IMR-90 (cell line): ENCODE data around the gene TNFRSF11A. TPM values are rescaled to one million over a fixed set of nuclear protein-coding genes. Genes with fewer than 3 reads are reported as not detected.

Source experiments
- ATAC-seq: fragments of 200-7000 bp; cut with Tn5 transposase; 2 replicates; pipeline ENCODE4 v1.9.1; 2020; ENCODE audit warnings: low read depth, mild to moderate bottlenecking, moderate library complexity
- BruUV-seq: library from RNA; stranded (reverse); fragments of 400-500 nt; replicated peaks from 2 replicates; lab custom pipeline; 2021; lab: Mats Ljungman, UMichigan
- CTCF ChIA-PET: fragments of 300-600 bp; formaldehyde crosslinking; extraction: SDS; loops from one replicate; lab custom pipeline; 2021; ENCODE audit warnings: antibody characterized with exemption; lab: Yijun Ruan, JAX
- POLR2A ChIA-PET: fragments of 300-600 bp; sonication (Branson Sonifier 250); formaldehyde crosslinking; loops from one replicate; lab custom pipeline; 2022; ENCODE audit warnings: antibody characterized with exemption; ENCODE audit not compliant: unreplicated experiment; lab: Charles Lee
- DNase-seq: peaks from one replicate; pipeline ENCODE4 v3.0.0; 2013
- H2AFZ ChIP-seq: replicated peaks from 2 replicates; pipeline ENCODE3; 2013; ENCODE audit warnings: low read length, mild to moderate bottlenecking; ENCODE audit not compliant: poor library complexity
- H2AK5ac ChIP-seq: 2 replicates; pipeline ENCODE4 v1.6.1; 2013; ENCODE audit warnings: low read depth, low read length, inconsistent platforms
- H2AK9ac ChIP-seq: replicated peaks from 2 replicates; pipeline ENCODE3; 2013; ENCODE audit warnings: mild to moderate bottlenecking, low read depth, low read length, moderate library complexity; ENCODE audit not compliant: poor library complexity
- H2BK120ac ChIP-seq: 2 replicates; pipeline ENCODE4 v1.6.1; 2013; ENCODE audit warnings: low read depth, low read length, inconsistent platforms
- H2BK15ac ChIP-seq: 3 replicates; pipeline ENCODE4 v1.6.1; 2013; ENCODE audit warnings: low read depth, low read length, inconsistent platforms
- H2BK20ac ChIP-seq: 2 replicates; pipeline ENCODE4 v1.6.1; 2013; ENCODE audit warnings: low read depth, mild to moderate bottlenecking, inconsistent platforms, low read length, moderate library complexity
- H2BK5ac ChIP-seq: 2 replicates; pipeline ENCODE4 v1.6.1; 2013; ENCODE audit warnings: mild to moderate bottlenecking, low read depth, low read length, inconsistent platforms; ENCODE audit not compliant: poor library complexity, severe bottlenecking
- H3K14ac ChIP-seq: replicated peaks from 2 replicates; pipeline ENCODE4 v1.6.1; 2013; ENCODE audit warnings: low read depth, low read length, inconsistent platforms
- H3K18ac ChIP-seq: 2 replicates; pipeline ENCODE4 v1.6.1; 2013; ENCODE audit warnings: low read depth, low read length, control low read depth
- H3K23ac ChIP-seq: 2 replicates; pipeline ENCODE4 v1.6.1; 2013; ENCODE audit warnings: low read depth, low read length, inconsistent platforms
- H3K27ac ChIP-seq: 2 replicates; pipeline ENCODE4 v1.5.1; 2013; ENCODE audit warnings: mild to moderate bottlenecking, control low read depth, low read length; ENCODE audit not compliant: insufficient read depth
- H3K27me3 ChIP-seq: 2 replicates; pipeline ENCODE4 v1.6.1; 2013; ENCODE audit warnings: low read length; ENCODE audit not compliant: control insufficient read depth, insufficient read depth
- H3K36me3 ChIP-seq: 2 replicates; pipeline ENCODE4 v1.6.1; 2013; ENCODE audit warnings: low read length, mixed read lengths; ENCODE audit not compliant: control insufficient read depth, insufficient read depth
- H3K4ac ChIP-seq: 2 replicates; pipeline ENCODE4 v1.6.1; 2013; ENCODE audit warnings: low read depth, low read length, inconsistent platforms
- H3K4me1 ChIP-seq: 2 replicates; pipeline ENCODE4 v1.6.1; 2013; ENCODE audit warnings: low read length, mixed read lengths; ENCODE audit not compliant: control insufficient read depth, insufficient read depth
- H3K4me2 ChIP-seq: 2 replicates; pipeline ENCODE4 v1.6.1; 2013; ENCODE audit warnings: low read depth, mild to moderate bottlenecking, control low read depth, low read length, moderate library complexity
- H3K4me3 ChIP-seq: 2 replicates; pipeline ENCODE4 v1.5.1; 2013; ENCODE audit warnings: low read depth, mild to moderate bottlenecking, control low read depth, low read length, moderate library complexity; ENCODE audit not compliant: insufficient read depth
- H3K56ac ChIP-seq: 2 replicates; pipeline ENCODE4 v1.6.1; 2013; ENCODE audit warnings: low read length, inconsistent platforms; ENCODE audit not compliant: insufficient read depth; ENCODE audit errors: extremely low read depth
- H3K79me1 ChIP-seq, 2 experiments: 2 replicates each; pipeline ENCODE4 v1.6.1; 2013; ENCODE audit warnings: low read length in 2 of 2, inconsistent platforms in 1 of 2, low read depth in 1 of 2
- H3K9ac ChIP-seq: 2 replicates; pipeline ENCODE4 v1.6.1; 2013; ENCODE audit warnings: low read depth, low read length, control low read depth
- H3K9me1 ChIP-seq: 2 replicates; pipeline ENCODE4 v1.6.1; 2013; ENCODE audit warnings: low read length, inconsistent platforms; ENCODE audit not compliant: insufficient read depth
- H3K9me3 ChIP-seq: 2 replicates; pipeline ENCODE4 v1.6.1; 2013; ENCODE audit warnings: low read length; ENCODE audit not compliant: control insufficient read depth, insufficient read depth
- H4K20me1 ChIP-seq: 2 replicates; pipeline ENCODE4 v1.6.1; 2013; ENCODE audit warnings: low read length, inconsistent platforms; ENCODE audit not compliant: insufficient read depth
- H4K5ac ChIP-seq: 2 replicates; pipeline ENCODE4 v1.6.1; 2013; ENCODE audit warnings: mild to moderate bottlenecking, low read depth, low read length, control low read depth
- H4K8ac ChIP-seq, 2 experiments: 2 replicates each; pipeline ENCODE4 v1.6.1; 2013; ENCODE audit warnings: low read depth in 2 of 2, low read length in 2 of 2, control low read depth in 1 of 2, inconsistent platforms in 1 of 2
- H4K91ac ChIP-seq: 2 replicates; pipeline ENCODE4 v1.6.1; 2013; ENCODE audit warnings: low read depth, low read length, inconsistent platforms; ENCODE audit not compliant: insufficient read depth
- MAFK ChIP-seq: IDR thresholded peaks from 2 replicates; pipeline ENCODE4 v1.6.1; 2012; ENCODE audit warnings: low read depth, low read length, improper control_type of control experiment
- WGBS, 2 experiments: methylation state at CpG; one replicate each; pipeline versions ENCODE4 v1.1.5 to v1.1.7; 2013; ENCODE audit warnings: missing lambda C conversion rate in 2 of 2; ENCODE audit not compliant: insufficient read length in 1 of 2; ENCODE audit errors: extremely low coverage in 2 of 2; 5-methylcytosine and 5-hydroxymethylcytosine counted together
- dilution Hi-C: fragments of 300-500 bp; cut with HindIII; formaldehyde crosslinking; loops from one replicate; pipeline ENCODE4 v1.14.3; 2018; ENCODE audit warnings: low sequenced_read_pairs; ENCODE audit not compliant: unreplicated experiment
- in situ Hi-C: fragments of 300-500 bp; cut with MboI; formaldehyde crosslinking; loops from 3 replicates; pipeline ENCODE4 v1.14.3; 2019; ENCODE audit warnings: low sequenced_read_pairs, inconsistent platforms, mixed read lengths
- intact Hi-C: fragments of 100-400 bp; cut with micrococcal nuclease; formaldehyde crosslinking; loops from 2 replicates; pipeline ENCODE4 v1.10.0; 2022
- polyA plus RNA-seq, 3 experiments: library from polyadenylated mRNA; depleted of rRNA; stranded (reverse); fragments of >200 nt; gene quantifications; 2 replicates each; pipeline ENCODE4 v1.2.3, GENCODE V29; 2012; ENCODE audit warnings: low replicate concordance in 1 of 3
- total RNA-seq: library from RNA; depleted of rRNA; stranded (reverse); fragments of >200 nt; gene quantifications from 2 replicates; pipeline ENCODE4 v1.2.3, GENCODE V29; 2012
- TF ChIP-seq, protein P1 (sequence below): fragments of 150-350 bp; IDR thresholded peaks from 2 replicates; pipeline ENCODE4 v1.6.1; 2017; ENCODE audit warnings: mild to moderate bottlenecking, antibody characterized with exemption, low read length, low read depth

TNFRSF11A gene
- total and polyA plus RNA-seq, 2 of the 4 experiments (the other 2 are of a cell fraction) = under 0.01 TPM; not detected in 1

DNA sequence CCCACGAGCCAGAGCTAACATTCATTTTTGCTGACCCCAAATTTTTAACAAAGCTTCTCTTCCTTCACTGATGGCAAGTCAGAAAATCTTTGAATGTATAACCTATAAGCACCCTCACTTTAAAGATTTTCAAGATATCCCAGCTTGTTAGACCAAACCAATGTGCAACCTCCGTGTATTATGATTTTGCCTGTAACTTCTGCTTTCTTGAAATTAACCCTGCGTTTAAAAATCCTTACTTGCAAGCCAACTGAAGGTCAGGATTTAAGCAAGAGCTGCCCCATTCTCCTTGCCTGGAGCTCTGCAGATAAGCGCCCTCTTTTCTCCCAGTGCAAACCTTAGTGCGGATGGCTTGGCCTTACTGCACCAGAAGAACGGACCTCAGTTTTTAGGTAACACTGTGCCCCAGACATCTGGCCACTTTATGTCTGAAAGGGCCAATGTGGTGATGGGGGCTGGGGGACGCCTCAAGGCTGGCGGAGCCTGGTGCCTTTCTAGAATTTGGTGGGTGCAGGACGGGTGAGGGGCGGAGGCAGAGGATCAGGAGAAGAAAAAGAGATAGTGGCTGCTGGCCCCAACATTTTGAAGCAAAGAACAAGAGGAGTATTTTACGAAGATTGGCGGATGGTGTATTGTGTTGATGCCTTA, 805 bp upstream of the TNFRSF11A start:
- Histone ChIP-seq H4K91ac (no peak overlapping the region), H3K23ac (no peak overlapping the region), H3K4me2 (no peak overlapping the region), H2AFZ (peak overlapping the region; percentile 6), H3K9ac (no peak overlapping the region), H3K27ac (no peak overlapping the region), H4K20me1 (peaks cover 3% of the 10 kb centered on the region; the same call in 1 of the 2 replicates), H3K56ac (no peak overlapping the region), H3K36me3 (no peaks in the 10 kb centered on the region), H2AK5ac (no peak overlapping the region), H3K27me3 (peaks cover 66% of the 10 kb centered on the region), H3K79me1 (no peaks in the 10 kb centered on the region), H4K8ac (no peak overlapping the region), H3K14ac (no peak overlapping the region), H4K5ac (no peak overlapping the region), H3K9me1 (no peaks in the 10 kb centered on the region), H2AK9ac (no peak overlapping the region), H2BK15ac (no peak overlapping the region), H2BK20ac (no peak overlapping the region), H2BK5ac (no peak overlapping the region), H3K4me3 (no peak overlapping the region), H3K4ac (no peak overlapping the region), H2BK120ac (no peak overlapping the region), H3K9me3 (no peaks in the 10 kb centered on the region), H3K18ac (no peak overlapping the region), H3K4me1 (peaks cover 8% of the 10 kb centered on the region)
- CTCF ChIA-PET = no interaction called here
- 32% methylated on average over 6 of the region's 12 CpGs; no CpG with 5 or more reads in 1 of the 2 experiments for WGBS, 2 experiments
- ATAC-seq = no peak
- POLR2A ChIA-PET = no interaction called here
- TF ChIP-seq, protein P1, sequence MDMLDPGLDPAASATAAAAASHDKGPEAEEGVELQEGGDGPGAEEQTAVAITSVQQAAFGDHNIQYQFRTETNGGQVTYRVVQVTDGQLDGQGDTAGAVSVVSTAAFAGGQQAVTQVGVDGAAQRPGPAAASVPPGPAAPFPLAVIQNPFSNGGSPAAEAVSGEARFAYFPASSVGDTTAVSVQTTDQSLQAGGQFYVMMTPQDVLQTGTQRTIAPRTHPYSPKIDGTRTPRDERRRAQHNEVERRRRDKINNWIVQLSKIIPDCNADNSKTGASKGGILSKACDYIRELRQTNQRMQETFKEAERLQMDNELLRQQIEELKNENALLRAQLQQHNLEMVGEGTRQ = no peak
- TF ChIP-seq MAFK = 0 out of 2 replicates have a peak, but pooled peaks have one; percentile 2
- BruUV-seq = no TSS peak
- in situ Hi-C loops = no loop called here
- dilution Hi-C loops = no loop called here
- intact Hi-C loops = no loop called here
- DNase-seq = no peak
